Measurements from ENCODE around the gene SNRPA1. TPM values are rescaled to one million over a fixed set of nuclear protein-coding genes. Genes with fewer than 3 reads are reported as not detected.

Gene SNRPA1
- total and polyA plus RNA-seq, 2 donors (not counting 3 experiments of a cell fraction or from before 2014, with no cell fraction given), result 68.5 to 82.7 TPM

DNA sequence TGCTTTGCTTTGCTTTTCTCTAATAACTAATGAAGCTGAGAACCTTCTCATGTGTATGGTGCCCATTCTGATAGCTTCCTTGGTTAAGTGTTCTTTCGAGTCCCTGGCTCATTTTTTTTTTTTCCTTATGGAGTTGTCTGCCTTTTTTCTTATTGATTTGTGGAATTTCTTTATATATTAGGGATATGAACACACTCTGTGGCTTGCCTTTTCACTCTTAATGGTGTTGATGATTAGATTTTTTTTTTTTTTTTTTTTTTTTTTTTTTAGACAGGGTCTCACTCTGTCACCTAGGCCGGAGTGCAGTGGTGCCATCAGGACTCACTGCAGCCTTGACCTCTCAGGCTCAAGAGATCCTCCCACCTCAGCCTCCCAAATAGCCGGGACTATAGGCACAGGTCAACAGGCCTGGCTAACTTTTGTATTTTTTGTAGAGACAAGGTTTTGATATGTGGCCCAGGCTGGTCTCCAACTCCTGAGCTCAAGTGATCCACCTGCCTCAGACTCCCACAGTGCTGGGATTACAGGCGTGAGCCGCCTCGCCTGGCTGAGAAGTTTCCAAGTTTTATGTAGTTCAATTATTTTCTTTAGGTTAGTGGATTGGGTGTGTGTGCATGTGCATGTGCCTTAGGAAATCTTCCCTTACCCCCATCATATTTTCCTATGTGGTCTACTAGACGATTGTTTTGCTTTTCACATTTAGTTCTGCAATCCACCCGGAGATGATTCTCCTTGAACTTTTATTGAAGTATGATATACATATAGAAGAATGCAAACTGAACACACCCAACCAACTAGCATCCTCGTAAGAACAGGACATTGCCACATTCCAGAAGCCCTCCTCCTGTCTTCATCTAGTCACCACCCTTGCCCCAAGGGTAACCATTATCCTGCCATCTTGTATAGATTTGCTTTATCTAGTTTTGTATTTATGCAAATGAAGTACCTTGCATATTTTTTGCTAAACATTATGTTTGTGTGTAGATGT lies 1.7 kb upstream of the SNRPA1 start:
- Histone ChIP-seq H3K4me2 (ENCODE audit: insufficient read depth, low read length) (no peak overlapping the region), H4K20me1 (replicated peaks; ENCODE audit: control insufficient read depth, extremely low read depth, insufficient read depth, low read length) (no peaks in the 10 kb centered on the region), H3K4me3 (replicated peaks in 1 of 3; ENCODE audit: insufficient read depth in 1 of 3, low read depth in 1 of 3, low read length in 3 of 3) (no peak overlapping the region), H3K36me3 (ENCODE audit: control insufficient read depth in 2 of 2, extremely low read depth in 1 of 2, insufficient read depth in 2 of 2, low read length in 2 of 2) (no peaks in the 10 kb centered on the region), H3K27me3 (ENCODE audit: control insufficient read depth in 2 of 2, insufficient read depth in 2 of 2, low read length in 2 of 2) (no peaks in the 10 kb centered on the region), H3K9me1 (replicated peaks; ENCODE audit: control insufficient read depth, extremely low read depth, insufficient read depth, low read length) (no peaks in the 10 kb centered on the region), H3K9ac (replicated peaks; ENCODE audit: extremely low read depth, insufficient read depth, low read length) (no peak overlapping the region), H2AFZ (ENCODE audit: low read depth, low read length) (peak overlapping the region; percentile 23), H3K9me3 (replicated peaks; ENCODE audit: control insufficient read depth, insufficient read depth, low read length) (no peaks in the 10 kb centered on the region), H3K27ac (ENCODE audit: insufficient read depth, low read depth, low read length) (no peak overlapping the region), H3K79me2 (ENCODE audit: control insufficient read depth, insufficient read depth, low read length) (peaks cover 31% of the 10 kb centered on the region), H3K4me1 (ENCODE audit: control insufficient read depth, extremely low read depth, insufficient read depth, low read length) (peaks cover 14% of the 10 kb centered on the region)
- no peak for DNase-seq (ENCODE audit: low read depth, low spot score)
- no TSS peak for BruUV-seq (replicated peaks)
- CTCF ChIA-PET, result interaction anchor here (0.6 to 1.8 kb wide), 4 partner anchors 24 to 357 kb away, joined by 3 to 20 read pairs (median 12); no protein-coding TSS in a partner anchor
- no peak for TF ChIP-seq POLR2AphosphoS5 (IDR thresholded peaks at IDR 0.05; ENCODE audit: insufficient read depth, low read depth, low read length)
- no peak for TF ChIP-seq MYC (IDR thresholded peaks at IDR 0.05; ENCODE audit: low read depth, low read length)
- no peak for TF ChIP-seq JUN (IDR thresholded peaks at IDR 0.05; ENCODE audit: borderline replicate concordance, insufficient read depth, insufficient read length, low read depth)
- no peak for TF ChIP-seq GATA2 (IDR thresholded peaks at IDR 0.05; ENCODE audit: insufficient read depth, insufficient read length, low read depth, low read length)
- no peak for TF ChIP-seq POLR2A (IDR thresholded peaks at IDR 0.05; ENCODE audit: low read depth, low read length)
- TF ChIP-seq, protein P1, sequence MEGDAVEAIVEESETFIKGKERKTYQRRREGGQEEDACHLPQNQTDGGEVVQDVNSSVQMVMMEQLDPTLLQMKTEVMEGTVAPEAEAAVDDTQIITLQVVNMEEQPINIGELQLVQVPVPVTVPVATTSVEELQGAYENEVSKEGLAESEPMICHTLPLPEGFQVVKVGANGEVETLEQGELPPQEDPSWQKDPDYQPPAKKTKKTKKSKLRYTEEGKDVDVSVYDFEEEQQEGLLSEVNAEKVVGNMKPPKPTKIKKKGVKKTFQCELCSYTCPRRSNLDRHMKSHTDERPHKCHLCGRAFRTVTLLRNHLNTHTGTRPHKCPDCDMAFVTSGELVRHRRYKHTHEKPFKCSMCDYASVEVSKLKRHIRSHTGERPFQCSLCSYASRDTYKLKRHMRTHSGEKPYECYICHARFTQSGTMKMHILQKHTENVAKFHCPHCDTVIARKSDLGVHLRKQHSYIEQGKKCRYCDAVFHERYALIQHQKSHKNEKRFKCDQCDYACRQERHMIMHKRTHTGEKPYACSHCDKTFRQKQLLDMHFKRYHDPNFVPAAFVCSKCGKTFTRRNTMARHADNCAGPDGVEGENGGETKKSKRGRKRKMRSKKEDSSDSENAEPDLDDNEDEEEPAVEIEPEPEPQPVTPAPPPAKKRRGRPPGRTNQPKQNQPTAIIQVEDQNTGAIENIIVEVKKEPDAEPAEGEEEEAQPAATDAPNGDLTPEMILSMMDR (IDR thresholded peaks at IDR 0.05; ENCODE audit: extremely low read depth in 1 of 2, insufficient read depth in 1 of 2, low read depth in 1 of 2, low read length in 2 of 2), result no peak
- TF ChIP-seq EZH2 (IDR thresholded peaks at IDR 0.05; ENCODE audit: borderline replicate concordance, low read depth, low read length, severe bottlenecking), result no peak
- TF ChIP-seq, protein P2, sequence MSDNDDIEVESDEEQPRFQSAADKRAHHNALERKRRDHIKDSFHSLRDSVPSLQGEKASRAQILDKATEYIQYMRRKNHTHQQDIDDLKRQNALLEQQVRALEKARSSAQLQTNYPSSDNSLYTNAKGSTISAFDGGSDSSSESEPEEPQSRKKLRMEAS (IDR thresholded peaks at IDR 0.05; ENCODE audit: insufficient read depth, insufficient read length), result no peak
- POLR2A ChIA-PET, result no interaction called here
- FAIRE-seq, result no peak
- dilution Hi-C loops (cut with MboI; ENCODE audit: extremely low pct_ligation_motif_present, low sequenced_read_pairs) (no loop called here), intact Hi-C loops (cut with micrococcal nuclease) (no loop called here)

Data from endothelial cell of umbilical vein (primary cell).